Glomerular endothelial cell (primary cell): ENCODE results near the gene DBN1. TPM values are rescaled to one million over a fixed set of nuclear protein-coding genes. Genes with fewer than 3 reads are reported as not detected.

Experiments used
- DNase-seq: peaks from one replicate; pipeline ENCODE4 v3.0.0-alpha.2; 2011; ENCODE audit warnings: low read depth, low spot score; ENCODE audit errors: extremely low read depth
- total RNA-seq: library from RNA; depleted of rRNA; stranded (reverse); fragments of >200 nt; gene quantifications from 2 replicates; pipeline ENCODE4 v1.2.3, GENCODE V29; 2015

Gene DBN1
- total RNA-seq, 1 donor from 2014 or later, result 300 TPM

GRCh38 chr5:177457852-177458681 is 15.4 kb downstream of the DBN1 start:
- DNase-seq, result no peak

- DNase-seq, result peak; percentile 74
Measured at GRCh38 chr5:177456976-177457851, 16.2 kb downstream of the DBN1 start.

DNA sequence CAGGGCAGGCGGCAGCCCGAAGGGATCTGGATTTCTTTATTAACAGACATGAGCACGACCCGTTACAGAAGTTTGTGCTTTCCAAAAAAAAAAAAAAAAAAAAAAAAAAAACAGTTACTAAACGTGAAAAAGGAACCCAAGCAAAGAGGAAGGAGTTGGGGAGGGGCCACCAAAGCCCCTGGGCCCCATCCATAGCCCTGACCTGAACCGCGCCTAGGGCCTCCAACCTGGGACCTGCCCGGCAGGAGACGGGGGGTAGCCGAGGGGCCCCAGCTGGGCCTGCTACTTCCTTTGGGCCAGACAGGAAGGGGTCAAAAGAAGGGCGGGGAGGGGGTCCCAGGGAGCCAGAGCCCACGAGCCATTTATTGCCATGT is 16.9 kb downstream of the DBN1 start:
- no peak for DNase-seq

DNA sequence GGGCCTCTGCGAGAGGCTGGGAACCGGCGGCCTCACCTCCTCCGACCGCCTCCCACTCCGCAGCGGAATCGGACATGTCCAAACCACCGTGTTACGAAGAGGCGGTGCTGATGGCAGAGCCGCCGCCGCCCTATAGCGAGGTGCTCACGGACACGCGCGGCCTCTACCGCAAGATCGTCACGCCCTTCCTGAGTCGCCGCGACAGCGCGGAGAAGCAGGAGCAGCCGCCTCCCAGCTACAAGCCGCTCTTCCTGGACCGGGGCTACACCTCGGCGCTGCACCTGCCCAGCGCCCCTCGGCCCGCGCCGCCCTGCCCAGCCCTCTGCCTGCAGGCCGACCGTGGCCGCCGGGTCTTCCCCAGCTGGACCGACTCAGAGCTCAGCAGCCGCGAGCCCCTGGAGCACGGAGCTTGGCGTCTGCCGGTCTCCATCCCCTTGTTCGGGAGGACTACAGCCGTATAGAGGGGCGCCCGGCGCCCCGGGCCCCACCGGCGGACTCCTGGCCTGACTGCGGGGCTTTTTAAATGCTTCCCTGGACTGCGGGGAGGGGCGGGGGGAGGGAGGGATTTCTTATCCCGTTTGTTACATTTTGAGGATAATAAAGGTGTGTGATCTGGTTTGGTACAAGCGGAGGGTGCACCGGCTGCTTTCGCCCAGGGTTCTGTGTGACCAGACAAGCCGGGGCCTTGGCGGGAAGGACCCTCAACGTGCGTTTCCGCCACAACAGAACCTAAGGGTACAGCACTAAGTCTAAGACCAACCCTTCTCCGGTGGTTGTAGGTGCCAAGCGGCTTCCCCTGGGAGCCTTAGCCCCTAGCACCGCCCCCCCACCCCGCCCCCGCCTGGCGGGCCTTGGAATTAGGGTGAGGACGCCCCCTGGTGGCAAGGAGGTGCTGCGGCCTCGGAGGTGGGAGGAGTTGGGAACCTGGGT is 17.5 kb downstream of the DBN1 start:
- DNase-seq, result no peak

DNA sequence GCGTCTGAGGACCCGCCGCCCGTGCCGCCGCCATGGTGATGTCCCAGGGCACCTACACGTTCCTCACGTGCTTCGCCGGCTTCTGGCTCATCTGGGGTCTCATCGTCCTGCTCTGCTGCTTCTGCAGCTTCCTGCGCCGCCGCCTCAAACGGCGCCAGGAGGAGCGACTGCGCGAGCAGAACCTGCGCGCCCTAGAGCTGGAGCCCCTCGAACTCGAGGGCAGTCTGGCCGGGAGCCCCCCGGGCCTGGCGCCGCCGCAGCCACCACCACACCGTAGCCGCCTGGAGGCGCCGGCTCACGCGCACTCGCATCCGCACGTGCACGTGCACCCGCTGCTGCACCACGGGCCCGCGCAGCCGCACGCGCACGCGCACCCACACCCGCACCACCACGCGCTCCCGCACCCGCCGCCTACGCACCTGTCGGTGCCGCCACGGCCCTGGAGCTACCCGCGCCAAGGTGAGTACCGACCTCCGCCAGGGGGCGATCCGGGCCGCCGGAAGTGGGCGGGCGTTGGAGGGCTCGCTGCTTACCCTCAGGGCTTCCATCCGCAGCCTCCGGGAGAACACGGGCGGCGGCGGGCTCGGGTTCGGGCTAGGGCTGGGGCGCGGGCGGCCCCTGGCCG is 18.3 kb downstream of the DBN1 start:
- no peak for DNase-seq

- DNase-seq, result no peak
Measured at GRCh38 chr5:177454397-177455035, 18.9 kb downstream of the DBN1 start.

DNA sequence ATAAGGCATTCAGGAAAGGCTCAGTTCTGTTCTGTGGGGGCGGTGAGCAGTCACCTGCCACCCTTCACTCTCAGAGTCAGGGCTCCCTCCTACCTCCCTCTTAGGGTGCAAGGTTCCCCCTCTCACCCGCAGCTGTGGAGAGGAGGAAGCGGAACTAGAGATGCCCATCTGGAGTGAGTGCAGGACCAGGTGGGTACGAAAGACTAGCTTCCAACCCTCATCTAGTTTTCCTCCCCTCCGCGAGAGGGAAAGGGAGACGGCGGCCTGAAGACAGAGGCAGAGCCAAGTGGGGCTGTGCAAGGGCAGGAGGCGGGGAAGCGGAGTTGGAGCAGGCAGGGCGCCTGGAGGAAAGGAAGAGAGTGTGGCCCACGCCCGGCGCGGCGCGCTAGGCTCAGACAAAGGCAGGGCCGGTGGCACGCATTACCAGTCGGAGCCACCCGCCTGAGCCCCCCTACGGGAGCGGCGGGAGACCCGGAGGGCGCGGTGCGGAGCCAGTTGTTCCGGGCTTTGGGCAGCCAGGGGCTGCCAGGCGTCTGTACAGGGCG is 19.5 kb downstream of the DBN1 start:
- no peak for DNase-seq

GRCh38 chr5:177452688-177453638 is 20.5 kb downstream of the DBN1 start:
- no peak for DNase-seq

DNA sequence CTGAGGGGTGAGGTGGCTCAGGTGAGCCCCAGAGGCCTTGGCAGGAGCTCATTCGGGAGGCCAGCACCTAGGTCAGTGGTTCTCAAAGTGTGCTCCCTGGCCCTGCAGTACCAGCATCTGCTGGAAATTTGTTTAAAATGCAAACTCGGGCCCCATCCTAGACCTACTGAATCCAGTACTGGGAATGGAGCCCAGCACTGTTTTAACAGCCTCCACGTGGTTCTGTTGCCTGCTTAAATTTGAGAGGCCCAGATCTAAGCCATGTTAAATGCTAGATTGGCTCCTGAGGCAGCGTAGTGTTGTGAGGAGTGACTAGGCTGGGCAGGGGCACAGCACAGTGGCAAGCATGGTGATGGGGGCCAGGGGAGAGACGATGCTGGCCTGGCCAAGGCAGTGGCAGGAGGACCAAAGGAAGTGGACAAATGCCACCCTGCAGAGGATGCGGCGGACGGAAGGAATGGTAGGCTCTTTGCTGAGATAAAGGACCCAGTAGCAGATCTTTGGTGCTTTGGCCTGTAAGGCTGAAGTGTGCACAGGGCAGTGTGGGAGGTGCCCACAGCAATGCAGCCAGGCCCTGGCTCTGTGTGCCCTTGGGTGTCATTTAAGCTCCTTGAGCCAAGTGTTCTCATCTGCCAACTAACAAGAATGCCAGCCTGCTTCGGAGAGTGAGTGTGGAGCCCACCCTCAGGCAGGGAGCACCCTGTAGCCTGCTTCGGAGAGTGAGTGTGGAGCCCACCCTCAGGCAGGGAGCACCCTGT is 22.6 kb downstream of the DBN1 start:
- DNase-seq, result no peak

- DNase-seq, result no peak
Measured at GRCh38 chr5:177449140-177450061, 24.0 kb downstream of the DBN1 start.

DNA sequence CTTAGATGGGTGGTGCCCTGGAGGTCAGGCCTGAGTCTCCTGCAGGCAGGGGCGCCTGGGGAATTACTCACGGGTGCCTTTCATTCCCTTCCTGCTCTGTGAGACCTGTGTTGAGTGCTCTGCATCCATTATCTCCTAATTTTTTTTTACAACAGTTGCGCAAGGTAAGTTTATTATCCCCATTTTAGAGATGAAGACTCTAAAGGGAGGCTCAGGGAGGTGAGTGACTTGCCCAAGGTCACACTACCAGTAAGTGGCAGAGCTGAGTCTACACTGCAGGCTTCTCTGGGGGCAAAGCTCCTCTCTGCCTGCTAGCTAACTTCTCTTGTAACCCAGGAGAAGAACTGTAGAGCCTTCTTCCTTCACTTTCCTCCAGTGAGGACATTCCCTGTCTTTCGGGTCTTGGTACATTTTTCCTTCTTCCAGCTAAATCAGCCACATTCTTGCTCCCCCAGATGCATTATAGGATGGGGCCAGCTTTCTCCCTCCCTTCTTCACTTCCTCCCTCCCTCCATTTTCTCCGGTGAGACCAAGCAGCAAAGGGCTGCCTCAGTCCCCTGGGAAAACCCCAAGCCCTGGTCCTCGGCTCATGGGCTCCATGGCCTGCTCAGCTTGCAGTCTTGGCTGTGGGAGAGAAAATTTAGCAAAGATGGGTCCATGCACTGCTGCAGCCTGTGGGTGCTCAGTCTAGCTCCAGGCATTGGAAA is 25.0 kb downstream of the DBN1 start:
- DNase-seq, result no peak

DNA sequence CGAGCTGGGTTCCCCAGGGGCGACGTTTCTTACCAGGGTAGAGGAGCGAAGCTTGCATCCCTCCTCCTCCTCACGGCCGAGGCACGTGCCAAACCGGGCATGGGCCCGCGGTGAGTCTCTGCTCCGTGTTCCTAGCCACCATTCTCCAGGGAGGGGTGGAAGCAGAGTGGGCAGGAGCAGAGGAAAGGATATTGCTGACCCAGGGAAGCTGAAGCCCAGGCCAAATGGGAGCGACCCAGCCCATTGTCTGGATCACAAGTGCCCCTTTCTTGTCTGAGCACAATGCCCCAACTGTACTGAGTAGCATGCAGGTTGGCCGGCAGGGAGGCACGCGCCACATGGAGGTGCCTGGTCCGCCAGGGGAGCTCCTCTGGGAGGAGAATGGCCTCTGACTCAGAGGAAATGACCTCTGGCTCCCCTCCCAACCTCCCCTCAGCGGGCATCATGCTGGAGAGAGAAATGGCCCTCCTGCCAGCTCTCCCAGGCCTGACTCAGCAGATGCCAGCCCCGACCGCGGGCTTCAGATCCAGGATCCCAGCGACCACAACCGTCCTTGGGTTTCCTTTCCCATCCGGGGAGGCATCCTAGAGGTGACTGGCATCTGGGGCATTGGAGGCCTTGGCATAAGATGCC is 25.7 kb downstream of the DBN1 start:
- no peak for DNase-seq

GRCh38 chr5:177447066-177447610 is 26.3 kb downstream of the DBN1 start:
- DNase-seq, result no peak

GRCh38 chr5:177446200-177447065 is 27.0 kb downstream of the DBN1 start, which contains the start of gene PRR7:
PRR7 (plus strand) TSS chr5:177446814; CDS start chr5:177455068, 8,254 bp downstream.
- DNase-seq, result no peak
